ENCODE measurements around the gene ITGB6.
A peak's percentile ranks its signal among the peaks of the same experiment; 100 is the strongest.

DNA sequence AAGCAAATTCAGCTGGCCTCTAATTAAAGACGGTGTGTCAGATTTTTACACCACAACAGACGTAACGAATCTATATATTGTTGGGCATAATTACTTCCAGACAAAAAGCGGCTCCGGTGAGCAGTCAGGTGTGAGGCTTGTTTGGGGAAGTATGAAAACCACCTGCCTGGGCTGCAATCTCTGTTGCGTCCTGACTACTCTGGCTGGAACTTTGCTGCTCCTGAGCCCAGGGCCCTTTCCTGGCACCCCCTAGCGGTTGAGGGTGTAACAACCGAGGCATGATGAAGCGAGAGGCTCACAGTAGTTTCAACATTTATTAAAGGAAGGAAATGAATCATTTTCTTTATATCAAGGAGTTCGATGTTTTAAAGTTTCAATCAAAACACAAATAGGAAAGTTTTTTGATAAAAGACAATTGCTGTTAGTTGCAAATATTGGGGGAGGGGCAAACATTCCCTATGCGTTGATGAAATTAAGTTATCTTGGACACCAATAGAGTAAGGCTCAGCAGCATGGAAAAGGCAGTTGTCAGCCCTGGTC, 10.6 kb upstream of the ITGB6 start:
- TF ChIP-seq CTCF (IDR thresholded peaks at IDR 0.05; ENCODE audit: poor library complexity) = peak; percentile 71
- TF ChIP-seq EZH2phosphoT487 (IDR thresholded peaks at IDR 0.05; ENCODE audit: low read depth, severe bottlenecking, unreplicated experiment) = no peak
